GM23338 (cell line): ENCODE data around the gene KCNA1. TPM values are rescaled to one million over a fixed set of nuclear protein-coding genes. Genes with fewer than 3 reads are reported as not detected.

Experiments
- CTCF ChIP-seq, 2 experiments: fragments of 200-600 bp in 1 of 2; sonication (generic) in 1 of 2; conservative IDR thresholded peaks; 2 replicates each; pipeline versions ENCODE4 v1.5.1 to v1.6.1; 2016 to 2017; ENCODE audit warnings: antibody characterized with exemption in 2 of 2, low read depth in 2 of 2, mild to moderate bottlenecking in 2 of 2, moderate library complexity in 1 of 2
- STAT1 ChIP-seq: IDR thresholded peaks from one replicate; pipeline ENCODE4 v1.6.1; 2016; ENCODE audit warnings: antibody characterized with exemption; ENCODE audit not compliant: unreplicated experiment
- ZNF462 ChIP-seq: fragments of 250-450 bp; sonication (Bioruptor Pico); IDR thresholded peaks from 2 replicates; pipeline ENCODE4 v1.5.0; 2020; ENCODE audit warnings: mild to moderate bottlenecking, moderate library complexity
- polyA plus RNA-seq: library from polyadenylated mRNA; unstranded; fragments of >200 nt; fragmentation: Nextera tagmentation; extraction: Ambion mirVana; gene quantifications from 2 replicates; pipeline ENCODE4 v1.2.1, GENCODE V29; 2016
- total RNA-seq: library from RNA; depleted of rRNA; stranded (reverse); fragments of >200 nt; shearing (Covaris generic); gene quantifications from 2 replicates; pipeline ENCODE4 v1.2.3, GENCODE V29; 2014
- TF ChIP-seq, protein P1 (sequence below): IDR thresholded peaks from one replicate; pipeline ENCODE4 v1.6.1; 2018; ENCODE audit warnings: antibody characterized with exemption; ENCODE audit not compliant: unreplicated experiment

The KCNA1 gene
- total and polyA plus RNA-seq, 2 experiments from 2014 or later = 0.10 to 1.2 TPM

DNA sequence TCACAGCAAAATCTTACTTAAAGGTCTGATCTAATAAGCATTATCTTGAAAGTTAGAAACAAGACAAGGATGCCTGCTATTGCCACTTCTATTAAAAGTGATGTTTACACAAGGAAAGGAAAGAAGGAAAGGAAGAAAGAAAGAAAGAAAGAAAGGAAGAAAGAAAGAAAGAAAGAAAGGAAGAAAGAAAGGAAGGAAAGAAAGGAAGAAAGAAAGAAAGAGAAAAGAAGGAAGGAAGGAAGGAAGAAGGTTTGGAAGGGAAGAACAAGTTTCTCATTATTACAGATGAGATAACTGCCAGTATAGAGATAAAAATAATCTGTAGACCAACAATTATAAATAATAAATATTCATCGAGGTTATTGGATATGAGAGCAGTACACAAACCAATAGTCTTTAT is 35.8 kb upstream of the KCNA1 start (continued):
- TF ChIP-seq ZNF462 (CRISPR knock-in tag) (no peak), STAT1 (no peak), CTCF (conservative IDR thresholded peaks at IDR 0.05; ENCODE audit: low read depth in 2 of 2) (no peak)
- TF ChIP-seq, protein P1, sequence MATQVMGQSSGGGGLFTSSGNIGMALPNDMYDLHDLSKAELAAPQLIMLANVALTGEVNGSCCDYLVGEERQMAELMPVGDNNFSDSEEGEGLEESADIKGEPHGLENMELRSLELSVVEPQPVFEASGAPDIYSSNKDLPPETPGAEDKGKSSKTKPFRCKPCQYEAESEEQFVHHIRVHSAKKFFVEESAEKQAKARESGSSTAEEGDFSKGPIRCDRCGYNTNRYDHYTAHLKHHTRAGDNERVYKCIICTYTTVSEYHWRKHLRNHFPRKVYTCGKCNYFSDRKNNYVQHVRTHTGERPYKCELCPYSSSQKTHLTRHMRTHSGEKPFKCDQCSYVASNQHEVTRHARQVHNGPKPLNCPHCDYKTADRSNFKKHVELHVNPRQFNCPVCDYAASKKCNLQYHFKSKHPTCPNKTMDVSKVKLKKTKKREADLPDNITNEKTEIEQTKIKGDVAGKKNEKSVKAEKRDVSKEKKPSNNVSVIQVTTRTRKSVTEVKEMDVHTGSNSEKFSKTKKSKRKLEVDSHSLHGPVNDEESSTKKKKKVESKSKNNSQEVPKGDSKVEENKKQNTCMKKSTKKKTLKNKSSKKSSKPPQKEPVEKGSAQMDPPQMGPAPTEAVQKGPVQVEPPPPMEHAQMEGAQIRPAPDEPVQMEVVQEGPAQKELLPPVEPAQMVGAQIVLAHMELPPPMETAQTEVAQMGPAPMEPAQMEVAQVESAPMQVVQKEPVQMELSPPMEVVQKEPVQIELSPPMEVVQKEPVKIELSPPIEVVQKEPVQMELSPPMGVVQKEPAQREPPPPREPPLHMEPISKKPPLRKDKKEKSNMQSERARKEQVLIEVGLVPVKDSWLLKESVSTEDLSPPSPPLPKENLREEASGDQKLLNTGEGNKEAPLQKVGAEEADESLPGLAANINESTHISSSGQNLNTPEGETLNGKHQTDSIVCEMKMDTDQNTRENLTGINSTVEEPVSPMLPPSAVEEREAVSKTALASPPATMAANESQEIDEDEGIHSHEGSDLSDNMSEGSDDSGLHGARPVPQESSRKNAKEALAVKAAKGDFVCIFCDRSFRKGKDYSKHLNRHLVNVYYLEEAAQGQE = no peak
